ENCODE results near the gene MORN3.

Gene MORN3

GRCh38 chr12:121602766-121603165 is 66.7 kb downstream of the MORN3 start:
- DNase-seq (ENCODE audit: low spot score), result no peak

- no peak for DNase-seq (ENCODE audit: low spot score)
Measured at GRCh38 chr12:121600702-121601336, 68.6 kb downstream of the MORN3 start.
